GM19467 (cell line): ENCODE data around the gene PRKAG2.
"Not testable (repeated sequence)": the region's sequence is repeated elsewhere in the genome, so short reads cannot be mapped to it uniquely, and the experiment has no call there.

Experiments
- ATAC-seq: cut with Tn5 transposase; IDR thresholded peaks from one replicate; pipeline ENCODE4 v1.9.1; 2021; ENCODE audit warnings: mild to moderate bottlenecking, moderate library complexity; ENCODE audit not compliant: unreplicated experiment

Gene PRKAG2

GRCh38 chr7:151755131-151755801 is 121.6 kb downstream of the PRKAG2 start:
- no peak for ATAC-seq

- ATAC-seq, result no peak
Observed at GRCh38 chr7:151754688-151755130, 122.2 kb downstream of the PRKAG2 start.

DNA sequence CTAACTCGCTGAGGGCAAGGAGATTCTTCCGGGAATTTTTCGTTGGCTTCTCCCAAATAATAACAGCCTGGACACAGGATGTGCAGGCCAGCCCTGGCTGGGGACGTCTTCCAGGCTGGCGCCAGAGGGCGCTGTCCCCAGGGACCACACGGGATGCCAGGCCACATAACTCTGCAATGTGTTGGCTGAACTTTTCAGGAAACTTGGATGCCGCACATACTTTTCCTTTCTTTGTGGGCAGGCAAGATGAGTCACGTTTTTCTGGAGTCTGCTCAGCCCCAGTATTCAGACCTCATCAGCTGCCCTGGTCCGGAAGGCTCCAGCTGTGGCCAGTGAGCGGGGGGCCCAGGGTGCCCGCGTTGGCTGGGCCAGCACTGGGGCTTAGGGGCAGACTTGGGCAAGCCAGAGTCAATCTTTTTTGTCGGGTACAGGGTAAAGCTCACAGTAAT is 122.7 kb downstream of the PRKAG2 start:
- ATAC-seq, result no peak

GRCh38 chr7:151752816-151753595 is 123.9 kb downstream of the PRKAG2 start:
- no peak for ATAC-seq

- no peak for ATAC-seq
Observed at GRCh38 chr7:151752037-151752436, 124.9 kb downstream of the PRKAG2 start.

DNA sequence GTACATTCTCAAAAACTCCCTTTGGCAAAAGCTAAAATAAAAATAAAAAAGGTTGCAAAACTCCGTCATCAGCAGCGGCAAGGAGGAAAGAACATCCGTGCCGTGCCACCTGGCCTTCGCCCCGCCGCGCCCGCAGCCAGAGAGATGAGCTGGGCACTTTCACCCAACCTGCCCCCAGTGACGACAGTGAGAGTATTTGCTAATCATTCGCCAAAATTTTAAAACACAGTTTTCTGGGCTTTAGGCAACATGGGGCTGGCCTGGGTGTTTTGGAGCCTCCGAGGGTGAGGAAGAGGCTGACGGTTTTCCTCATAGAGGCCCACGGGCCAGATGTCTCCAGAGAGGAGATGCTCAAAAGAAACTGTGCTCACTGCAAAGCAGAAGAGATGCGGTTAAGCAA is 128.2 kb downstream of the PRKAG2 start:
- no peak for ATAC-seq

- not testable (repeated sequence) for ATAC-seq
Observed at GRCh38 chr7:151748021-151748420, 128.9 kb downstream of the PRKAG2 start.

- ATAC-seq, result no peak
Observed at GRCh38 chr7:151745706-151746105, 131.2 kb downstream of the PRKAG2 start.

- ATAC-seq, result no peak
Observed at GRCh38 chr7:151744656-151745638, 132.0 kb downstream of the PRKAG2 start.

- ATAC-seq, result no peak
Observed at GRCh38 chr7:151744051-151744580, 132.8 kb downstream of the PRKAG2 start.

- no peak for ATAC-seq
Observed at GRCh38 chr7:151743481-151743983, 133.4 kb downstream of the PRKAG2 start.

- ATAC-seq, result no peak
Observed at GRCh38 chr7:151742713-151743480, 134.0 kb downstream of the PRKAG2 start.

DNA sequence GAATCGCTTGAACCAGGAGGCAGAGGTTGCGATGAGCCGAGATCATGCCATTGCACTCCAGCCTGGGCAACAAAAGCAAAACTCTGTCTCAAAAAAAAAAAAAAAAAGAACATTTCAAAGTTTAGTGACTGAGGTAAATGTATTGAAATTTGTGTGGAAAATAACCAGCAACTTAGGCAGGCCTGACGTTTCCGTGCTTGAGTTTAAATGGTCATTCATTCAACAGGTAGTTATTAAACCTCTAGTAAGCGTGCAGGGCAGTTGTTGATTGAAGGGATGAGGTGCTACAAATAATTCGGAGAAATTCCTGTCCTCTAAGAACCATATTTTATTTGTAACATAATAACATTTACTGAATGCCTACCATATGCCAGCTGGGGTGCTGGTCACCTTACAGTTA is 135.3 kb downstream of the PRKAG2 start:
- ATAC-seq, result no peak

DNA sequence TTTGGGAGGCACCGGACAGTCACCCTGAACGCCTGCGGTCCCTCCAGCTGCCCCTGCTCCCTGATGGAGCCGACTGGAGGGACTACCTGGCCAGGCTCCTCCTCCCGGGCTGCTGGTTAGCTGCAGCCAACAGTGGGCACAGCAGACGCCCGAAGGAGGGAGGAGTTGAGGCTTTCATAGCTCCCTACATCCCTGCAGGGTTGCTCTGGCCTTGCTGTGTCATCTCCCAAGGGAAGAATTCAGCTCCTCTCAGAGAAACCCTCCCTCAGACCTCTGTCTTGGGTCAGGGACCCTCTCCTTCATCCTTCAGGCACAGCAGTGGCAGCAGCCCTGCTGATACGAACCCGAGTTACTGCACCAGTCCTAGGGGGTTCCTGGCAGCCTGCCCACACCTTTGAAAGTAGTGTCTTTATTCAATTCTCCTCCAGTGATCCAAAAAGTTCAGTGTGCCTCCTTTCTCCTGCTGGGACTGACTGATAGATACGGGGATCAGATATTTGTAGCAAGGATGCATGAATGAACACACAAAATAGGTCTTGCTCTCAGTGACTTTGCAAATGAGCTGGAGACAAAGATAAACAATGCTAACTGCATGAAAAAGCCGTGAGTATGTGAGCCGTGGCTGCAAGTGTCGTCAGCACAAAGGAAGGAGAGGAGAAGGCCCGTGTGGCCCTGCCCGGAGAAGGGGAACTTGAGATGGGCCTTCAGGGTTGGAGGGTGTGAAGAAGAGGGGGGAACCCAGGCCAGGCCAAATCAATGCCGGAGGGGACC is 136.6 kb downstream of the PRKAG2 start:
- ATAC-seq, result no peak

DNA sequence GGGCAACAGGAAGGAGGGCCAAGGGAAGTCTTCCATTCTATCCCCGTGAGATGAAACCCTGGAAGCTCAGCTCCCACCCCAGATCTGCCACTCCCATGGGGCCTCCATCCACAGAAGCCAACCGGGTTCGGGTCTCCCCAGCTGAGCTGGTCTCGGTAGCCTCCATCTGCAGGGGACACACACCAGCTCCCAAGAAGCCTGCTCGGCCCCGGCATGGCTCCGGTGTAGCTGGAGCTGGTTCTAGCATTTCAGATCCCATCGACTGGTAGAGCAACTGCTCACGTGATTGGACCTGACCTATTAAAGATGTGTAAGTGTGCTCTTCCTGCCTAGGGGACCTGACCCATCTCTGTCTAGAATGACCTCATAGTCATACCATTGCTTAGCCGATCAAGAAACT is 138.0 kb downstream of the PRKAG2 start:
- ATAC-seq, result no peak

DNA sequence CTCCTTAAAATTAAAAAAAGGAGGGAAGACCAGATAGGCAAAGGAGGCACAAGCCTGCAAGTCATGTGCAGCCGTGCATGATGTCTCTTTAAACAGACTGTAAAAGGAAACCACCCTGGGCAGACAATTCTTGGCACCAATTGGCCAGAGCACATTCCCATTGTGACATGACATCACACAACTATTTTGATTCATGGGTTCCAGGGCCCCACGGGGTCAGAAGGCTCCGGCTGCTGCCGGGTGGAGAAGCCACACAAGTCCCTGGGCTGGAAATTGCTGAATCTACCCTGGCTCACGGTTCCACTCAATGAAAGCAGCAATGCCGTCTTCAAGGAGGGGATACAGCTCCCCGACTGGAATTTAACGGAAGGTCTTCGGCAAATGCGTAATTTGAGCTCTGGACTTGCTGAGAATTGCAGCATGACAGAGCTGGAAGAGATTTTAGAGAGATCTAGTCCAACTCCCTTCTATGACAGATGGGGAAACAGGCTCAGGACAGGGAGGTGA is 140.5 kb downstream of the PRKAG2 start:
- ATAC-seq, result no peak

- no peak for ATAC-seq
Observed at GRCh38 chr7:151735851-151736402, 141.0 kb downstream of the PRKAG2 start.

DNA sequence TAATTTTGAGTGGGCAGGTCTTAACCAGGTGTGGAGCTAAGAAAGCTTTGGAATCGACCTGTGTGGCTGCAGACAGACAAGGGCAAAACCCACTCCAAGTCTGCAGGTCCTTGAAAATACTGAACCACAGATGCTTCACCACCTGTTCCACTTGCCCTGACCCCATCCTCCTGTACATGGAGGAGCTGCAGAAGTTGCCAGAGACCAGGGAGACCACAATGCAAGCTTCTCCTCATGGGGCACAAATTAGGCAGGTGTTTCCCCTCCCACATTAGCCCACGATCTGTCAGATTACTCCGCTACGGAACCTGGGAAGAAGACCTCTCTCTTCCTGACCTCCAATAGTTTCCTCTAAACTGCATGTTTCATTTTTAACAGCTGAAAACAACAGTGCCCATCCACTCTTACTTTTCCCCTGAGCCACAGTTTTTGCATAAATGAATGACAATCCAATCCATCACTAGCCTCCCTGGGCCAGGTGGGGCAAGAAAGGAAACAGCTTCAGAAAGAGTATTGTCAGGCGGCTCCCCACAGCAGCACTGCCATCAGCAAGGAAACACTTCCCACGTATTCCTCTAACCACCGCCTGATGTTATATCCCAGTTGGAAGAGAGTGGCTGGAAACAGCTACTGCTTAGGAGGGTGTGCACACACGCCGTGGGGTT is 141.6 kb downstream of the PRKAG2 start:
- no peak for ATAC-seq
